HepG2 (cell line): ENCODE results near the gene SPATA32. TPM values are rescaled to one million over a fixed set of nuclear protein-coding genes. Genes with fewer than 3 reads are reported as not detected.

ENCODE experiments used
- ARNT2 ChIP-seq: sonication (generic); formaldehyde crosslinking; IDR thresholded peaks from 2 replicates; pipeline ENCODE4 v1.8.0; 2022; ENCODE audit warnings: mild to moderate bottlenecking, low read depth, missing genetic modification reagents, moderate library complexity
- DNMT1 ChIP-seq: sonication (generic); formaldehyde crosslinking; IDR thresholded peaks from 2 replicates; pipeline ENCODE4 v1.5.1; 2020; ENCODE audit warnings: mild to moderate bottlenecking, missing genetic modification reagents
- FOXC1 ChIP-seq: sonication (generic); formaldehyde crosslinking; IDR thresholded peaks from 2 replicates; pipeline ENCODE4 v1.8.0; 2022; ENCODE audit warnings: mild to moderate bottlenecking, missing genetic modification reagents, borderline replicate concordance
- TBX2 ChIP-seq: sonication (generic); formaldehyde crosslinking; IDR thresholded peaks from 2 replicates; pipeline ENCODE4 v1.5.0; 2020; ENCODE audit warnings: missing genetic modification reagents, mild to moderate bottlenecking, borderline replicate concordance
- ZNF235 ChIP-seq: sonication (generic); formaldehyde crosslinking; IDR thresholded peaks from 2 replicates; pipeline ENCODE4 v1.8.1; 2023; ENCODE audit warnings: mild to moderate bottlenecking, missing genetic modification reagents, borderline replicate concordance
- ZNF891 ChIP-seq: sonication (generic); formaldehyde crosslinking; IDR thresholded peaks from 2 replicates; pipeline ENCODE4 v1.5.0; 2020; ENCODE audit warnings: mild to moderate bottlenecking, missing genetic modification reagents
- ZSCAN25 ChIP-seq: sonication (generic); formaldehyde crosslinking; IDR thresholded peaks from 2 replicates; pipeline ENCODE4 v1.8.0; 2022; ENCODE audit warnings: mild to moderate bottlenecking, missing genetic modification reagents
- polyA plus RNA-seq, 8 experiments: library from polyadenylated mRNA; depleted of rRNA in 3 of 8; stranded (reverse) in 7 of 8; unstranded in 1 of 8; fragments of >200 nt; fragmentation: Illumina TruSeq in 4 of 8; extraction: Trizol in 4 of 8; gene quantifications; 2 replicates each; pipeline versions ENCODE4 v1.2.1 to v1.2.3, GENCODE V29; 2011 to 2016; ENCODE audit warnings: low read depth in 4 of 8, missing spikeins in 1 of 8, mixed read lengths in 1 of 8; ENCODE audit not compliant: insufficient read depth in 1 of 8
- total RNA-seq, 5 experiments: library from RNA; depleted of rRNA; stranded (reverse); fragments of >200 nt; fragmentation: Illumina TruSeq; extraction: Trizol; gene quantifications; 2 replicates each; pipeline ENCODE4 v1.2.3, GENCODE V29; 2016; ENCODE audit warnings: low read depth in 1 of 5
- TF ChIP-seq, protein P1 (sequence below): sonication (generic); formaldehyde crosslinking; IDR thresholded peaks from 2 replicates; pipeline ENCODE4 v1.4.0; 2020; ENCODE audit warnings: missing genetic modification reagents
- TF ChIP-seq, protein P2 (sequence below): IDR thresholded peaks from 2 replicates; pipeline ENCODE4 v1.6.1; 2016; ENCODE audit warnings: missing genetic modification reagents, missing compliant biosample characterization
- TF ChIP-seq, protein P3 (sequence below): sonication (generic); formaldehyde crosslinking; IDR thresholded peaks from 2 replicates; pipeline ENCODE4 v1.5.0; 2020; ENCODE audit warnings: mild to moderate bottlenecking, missing genetic modification reagents
- TF ChIP-seq, protein P4 (sequence below): sonication (generic); formaldehyde crosslinking; conservative IDR thresholded peaks from 2 replicates; pipeline ENCODE4 v1.4.0; 2020; ENCODE audit warnings: mild to moderate bottlenecking, missing genetic modification reagents, moderate library complexity
- TF ChIP-seq, protein P5 (sequence below): IDR thresholded peaks from 2 replicates; pipeline ENCODE4 v1.6.1; 2016; ENCODE audit warnings: missing biosample characterization, missing genetic modification reagents, low read depth

SPATA32 gene
- total and polyA plus RNA-seq, 2 of the 13 experiments (the other 11 are each of a cell fraction or from before 2014, with no cell fraction given) = not detected

DNA sequence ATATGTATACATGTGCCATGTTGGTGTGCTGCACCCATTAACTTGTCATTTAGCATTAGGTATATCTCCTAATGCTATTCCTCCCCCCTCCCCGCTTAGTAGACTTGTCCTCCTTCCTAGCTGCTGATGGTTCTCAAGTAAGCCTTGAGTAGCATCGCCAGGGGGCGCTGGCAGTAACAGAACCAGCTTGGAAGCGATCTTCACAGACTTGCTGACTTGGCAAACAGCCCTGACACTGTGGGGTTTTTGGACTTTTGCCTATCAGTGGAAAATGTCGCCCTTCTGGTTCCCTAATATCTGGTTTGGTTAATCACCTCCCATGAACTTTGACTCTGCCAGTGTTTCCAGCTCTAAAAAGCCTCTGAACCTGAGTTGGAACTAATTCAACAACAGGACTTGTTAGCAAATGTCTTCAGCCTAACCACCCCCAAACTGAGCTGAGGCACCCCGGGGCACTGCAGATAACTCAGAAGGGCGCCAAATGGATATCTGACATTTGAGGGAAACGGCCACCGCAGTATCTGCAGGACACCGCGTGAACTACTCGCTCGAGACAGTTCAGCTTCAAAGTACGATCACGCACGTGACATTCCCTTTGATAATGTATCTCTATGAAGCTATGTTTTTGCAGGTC is 15.4 kb upstream of the SPATA32 start (continued):
- TF ChIP-seq, protein P1, sequence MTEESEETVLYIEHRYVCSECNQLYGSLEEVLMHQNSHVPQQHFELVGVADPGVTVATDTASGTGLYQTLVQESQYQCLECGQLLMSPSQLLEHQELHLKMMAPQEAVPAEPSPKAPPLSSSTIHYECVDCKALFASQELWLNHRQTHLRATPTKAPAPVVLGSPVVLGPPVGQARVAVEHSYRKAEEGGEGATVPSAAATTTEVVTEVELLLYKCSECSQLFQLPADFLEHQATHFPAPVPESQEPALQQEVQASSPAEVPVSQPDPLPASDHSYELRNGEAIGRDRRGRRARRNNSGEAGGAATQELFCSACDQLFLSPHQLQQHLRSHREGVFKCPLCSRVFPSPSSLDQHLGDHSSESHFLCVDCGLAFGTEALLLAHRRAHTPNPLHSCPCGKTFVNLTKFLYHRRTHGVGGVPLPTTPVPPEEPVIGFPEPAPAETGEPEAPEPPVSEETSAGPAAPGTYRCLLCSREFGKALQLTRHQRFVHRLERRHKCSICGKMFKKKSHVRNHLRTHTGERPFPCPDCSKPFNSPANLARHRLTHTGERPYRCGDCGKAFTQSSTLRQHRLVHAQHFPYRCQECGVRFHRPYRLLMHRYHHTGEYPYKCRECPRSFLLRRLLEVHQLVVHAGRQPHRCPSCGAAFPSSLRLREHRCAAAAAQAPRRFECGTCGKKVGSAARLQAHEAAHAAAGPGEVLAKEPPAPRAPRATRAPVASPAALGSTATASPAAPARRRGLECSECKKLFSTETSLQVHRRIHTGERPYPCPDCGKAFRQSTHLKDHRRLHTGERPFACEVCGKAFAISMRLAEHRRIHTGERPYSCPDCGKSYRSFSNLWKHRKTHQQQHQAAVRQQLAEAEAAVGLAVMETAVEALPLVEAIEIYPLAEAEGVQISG (CRISPR knock-in tag) = peak; percentile 56; the same call in 1 of the 2 replicates
- 0 out of 2 replicates have a peak, but pooled peaks have one; percentile 25 for TF ChIP-seq FOXC1 (CRISPR knock-in tag)
- TF ChIP-seq, protein P2, sequence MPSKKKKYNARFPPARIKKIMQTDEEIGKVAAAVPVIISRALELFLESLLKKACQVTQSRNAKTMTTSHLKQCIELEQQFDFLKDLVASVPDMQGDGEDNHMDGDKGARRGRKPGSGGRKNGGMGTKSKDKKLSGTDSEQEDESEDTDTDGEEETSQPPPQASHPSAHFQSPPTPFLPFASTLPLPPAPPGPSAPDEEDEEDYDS (CRISPR knock-in tag) = 0 out of 2 replicates have a peak, but pooled peaks have one; percentile 33
- TF ChIP-seq DNMT1 (CRISPR knock-in tag) = no peak
- TF ChIP-seq ARNT2 (CRISPR knock-in tag) = peak; percentile 38; the same call in 1 of the 2 replicates
- 0 out of 2 replicates have a peak, but pooled peaks have one; percentile 53 for TF ChIP-seq ZNF891 (CRISPR knock-in tag)
- TF ChIP-seq TBX2 (CRISPR knock-in tag) = 0 out of 2 replicates have a peak, but pooled peaks have one; percentile 42
- 0 out of 2 replicates have a peak, but pooled peaks have one; percentile 23 for TF ChIP-seq ZSCAN25 (CRISPR knock-in tag)
- TF ChIP-seq, protein P3, sequence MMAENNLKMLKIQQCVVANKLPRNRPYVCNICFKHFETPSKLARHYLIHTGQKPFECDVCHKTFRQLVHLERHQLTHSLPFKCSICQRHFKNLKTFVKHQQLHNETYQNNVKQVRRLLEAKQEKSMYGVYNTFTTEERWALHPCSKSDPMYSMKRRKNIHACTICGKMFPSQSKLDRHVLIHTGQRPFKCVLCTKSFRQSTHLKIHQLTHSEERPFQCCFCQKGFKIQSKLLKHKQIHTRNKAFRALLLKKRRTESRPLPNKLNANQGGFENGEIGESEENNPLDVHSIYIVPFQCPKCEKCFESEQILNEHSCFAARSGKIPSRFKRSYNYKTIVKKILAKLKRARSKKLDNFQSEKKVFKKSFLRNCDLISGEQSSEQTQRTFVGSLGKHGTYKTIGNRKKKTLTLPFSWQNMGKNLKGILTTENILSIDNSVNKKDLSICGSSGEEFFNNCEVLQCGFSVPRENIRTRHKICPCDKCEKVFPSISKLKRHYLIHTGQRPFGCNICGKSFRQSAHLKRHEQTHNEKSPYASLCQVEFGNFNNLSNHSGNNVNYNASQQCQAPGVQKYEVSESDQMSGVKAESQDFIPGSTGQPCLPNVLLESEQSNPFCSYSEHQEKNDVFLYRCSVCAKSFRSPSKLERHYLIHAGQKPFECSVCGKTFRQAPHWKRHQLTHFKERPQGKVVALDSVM = no peak
- TF ChIP-seq, protein P4, sequence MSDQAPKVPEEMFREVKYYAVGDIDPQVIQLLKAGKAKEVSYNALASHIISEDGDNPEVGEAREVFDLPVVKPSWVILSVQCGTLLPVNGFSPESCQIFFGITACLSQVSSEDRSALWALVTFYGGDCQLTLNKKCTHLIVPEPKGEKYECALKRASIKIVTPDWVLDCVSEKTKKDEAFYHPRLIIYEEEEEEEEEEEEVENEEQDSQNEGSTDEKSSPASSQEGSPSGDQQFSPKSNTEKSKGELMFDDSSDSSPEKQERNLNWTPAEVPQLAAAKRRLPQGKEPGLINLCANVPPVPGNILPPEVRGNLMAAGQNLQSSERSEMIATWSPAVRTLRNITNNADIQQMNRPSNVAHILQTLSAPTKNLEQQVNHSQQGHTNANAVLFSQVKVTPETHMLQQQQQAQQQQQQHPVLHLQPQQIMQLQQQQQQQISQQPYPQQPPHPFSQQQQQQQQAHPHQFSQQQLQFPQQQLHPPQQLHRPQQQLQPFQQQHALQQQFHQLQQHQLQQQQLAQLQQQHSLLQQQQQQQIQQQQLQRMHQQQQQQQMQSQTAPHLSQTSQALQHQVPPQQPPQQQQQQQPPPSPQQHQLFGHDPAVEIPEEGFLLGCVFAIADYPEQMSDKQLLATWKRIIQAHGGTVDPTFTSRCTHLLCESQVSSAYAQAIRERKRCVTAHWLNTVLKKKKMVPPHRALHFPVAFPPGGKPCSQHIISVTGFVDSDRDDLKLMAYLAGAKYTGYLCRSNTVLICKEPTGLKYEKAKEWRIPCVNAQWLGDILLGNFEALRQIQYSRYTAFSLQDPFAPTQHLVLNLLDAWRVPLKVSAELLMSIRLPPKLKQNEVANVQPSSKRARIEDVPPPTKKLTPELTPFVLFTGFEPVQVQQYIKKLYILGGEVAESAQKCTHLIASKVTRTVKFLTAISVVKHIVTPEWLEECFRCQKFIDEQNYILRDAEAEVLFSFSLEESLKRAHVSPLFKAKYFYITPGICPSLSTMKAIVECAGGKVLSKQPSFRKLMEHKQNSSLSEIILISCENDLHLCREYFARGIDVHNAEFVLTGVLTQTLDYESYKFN (CRISPR knock-in tag) = peak; percentile 52; the same call in 1 of the 2 replicates
- TF ChIP-seq ZNF235 (CRISPR knock-in tag) = peak; percentile 30; the same call in 1 of the 2 replicates
- TF ChIP-seq, protein P5, sequence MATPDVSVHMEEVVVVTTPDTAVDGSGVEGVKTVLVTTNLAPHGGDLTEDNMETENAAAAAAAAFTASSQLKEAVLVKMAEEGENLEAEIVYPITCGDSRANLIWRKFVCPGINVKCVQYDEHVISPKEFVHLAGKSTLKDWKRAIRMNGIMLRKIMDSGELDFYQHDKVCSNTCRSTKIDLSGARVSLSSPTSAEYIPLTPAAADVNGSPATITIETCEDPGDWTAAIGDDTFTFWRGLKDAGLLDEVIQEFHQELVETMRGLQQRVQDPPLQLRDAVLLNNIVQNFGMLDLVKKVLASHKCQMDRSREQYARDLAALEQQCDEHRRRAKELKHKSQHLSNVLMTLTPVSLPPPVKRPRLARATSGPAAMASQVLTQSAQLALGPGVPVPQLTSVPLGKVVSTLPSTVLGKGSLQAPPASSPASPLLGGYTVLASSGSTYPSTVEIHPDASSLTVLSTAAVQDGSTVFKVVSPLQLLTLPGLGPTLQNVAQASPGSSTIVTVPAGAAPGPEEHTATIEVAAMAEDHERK (CRISPR knock-in tag) = no peak
